ENCODE data around the gene RALGAPA2. TPM values are rescaled to one million over a fixed set of nuclear protein-coding genes. Genes with fewer than 3 reads are reported as not detected.

The RALGAPA2 gene
- total and polyA plus RNA-seq, 2 donors (not counting 3 experiments of a cell fraction or from before 2014, with no cell fraction given): 10.0 to 46.8 TPM

- no peaks in the 10 kb centered on the region for H3K9me3 ChIP-seq (replicated peaks; ENCODE audit: control insufficient read depth, insufficient read depth, low read length)
- no peaks in the 10 kb centered on the region for H3K79me2 ChIP-seq (ENCODE audit: control insufficient read depth, insufficient read depth, low read length)
- TF ChIP-seq EZH2 (IDR thresholded peaks at IDR 0.05; ENCODE audit: borderline replicate concordance, low read depth, low read length, severe bottlenecking) (no peak), MAX (IDR thresholded peaks at IDR 0.05; ENCODE audit: insufficient read depth, insufficient read length) (no peak), MYC (IDR thresholded peaks at IDR 0.05; ENCODE audit: low read depth, low read length) (no peak), FOS (IDR thresholded peaks at IDR 0.05; ENCODE audit: borderline replicate concordance, insufficient read depth, low read length) (no peak), GATA2 (IDR thresholded peaks at IDR 0.05; ENCODE audit: insufficient read depth, insufficient read length, low read depth, low read length) (no peak), POLR2A (IDR thresholded peaks at IDR 0.05; ENCODE audit: low read depth, low read length) (no peak), POLR2AphosphoS5 (IDR thresholded peaks at IDR 0.05; ENCODE audit: insufficient read depth, low read depth, low read length) (no peak), JUN (IDR thresholded peaks at IDR 0.05; ENCODE audit: borderline replicate concordance, insufficient read depth, insufficient read length, low read depth) (no peak), CTCF (IDR thresholded peaks at IDR 0.05; ENCODE audit: extremely low read depth in 1 of 2, insufficient read depth in 1 of 2, low read depth in 1 of 2, low read length in 2 of 2) (no peak)
- H3K4me1 ChIP-seq (ENCODE audit: control insufficient read depth, extremely low read depth, insufficient read depth, low read length): no peaks in the 10 kb centered on the region
- no peak overlapping the region for H3K4me2 ChIP-seq (ENCODE audit: insufficient read depth, low read length)
- H3K9ac ChIP-seq (replicated peaks; ENCODE audit: extremely low read depth, insufficient read depth, low read length): no peak overlapping the region
- ChIA-PET CTCF (no interaction called here), POLR2A (no interaction called here)
- FAIRE-seq: no peak
- no peak overlapping the region for H3K4me3 ChIP-seq (replicated peaks in 1 of 3; ENCODE audit: insufficient read depth in 1 of 3, low read depth in 1 of 3, low read length in 3 of 3)
- H2AFZ ChIP-seq (ENCODE audit: low read depth, low read length): no peak overlapping the region
- no peak overlapping the region for H3K27ac ChIP-seq (ENCODE audit: insufficient read depth, low read depth, low read length)
- no peaks in the 10 kb centered on the region for H3K27me3 ChIP-seq (ENCODE audit: control insufficient read depth in 2 of 2, insufficient read depth in 2 of 2, low read length in 2 of 2)
- no TSS peak for BruUV-seq (replicated peaks)
- peaks cover 0 to 5% of the 10 kb centered on the region in 2 experiments for H3K36me3 ChIP-seq (ENCODE audit: control insufficient read depth in 2 of 2, extremely low read depth in 1 of 2, insufficient read depth in 2 of 2, low read length in 2 of 2)
- intact Hi-C loops (cut with micrococcal nuclease) (no loop called here), dilution Hi-C loops (cut with MboI; ENCODE audit: extremely low pct_ligation_motif_present, low sequenced_read_pairs) (no loop called here)
- no peaks in the 10 kb centered on the region for H4K20me1 ChIP-seq (replicated peaks; ENCODE audit: control insufficient read depth, extremely low read depth, insufficient read depth, low read length)
- H3K9me1 ChIP-seq (replicated peaks; ENCODE audit: control insufficient read depth, extremely low read depth, insufficient read depth, low read length): no peaks in the 10 kb centered on the region
- no peak for DNase-seq (ENCODE audit: low read depth, low spot score)
These were observed 234.9 kb downstream of the RALGAPA2 start for GRCh38 chr20:20477444-20478041.

Measured in endothelial cell of umbilical vein (primary cell).